ENCODE results near the gene PATL1.
A peak's percentile ranks its signal among the peaks of the same experiment; 100 is the strongest.
"Not testable (repeated sequence)": the region's sequence is repeated elsewhere in the genome, so short reads cannot be mapped to it uniquely, and the experiment has no call there.

The PATL1 gene

DNA sequence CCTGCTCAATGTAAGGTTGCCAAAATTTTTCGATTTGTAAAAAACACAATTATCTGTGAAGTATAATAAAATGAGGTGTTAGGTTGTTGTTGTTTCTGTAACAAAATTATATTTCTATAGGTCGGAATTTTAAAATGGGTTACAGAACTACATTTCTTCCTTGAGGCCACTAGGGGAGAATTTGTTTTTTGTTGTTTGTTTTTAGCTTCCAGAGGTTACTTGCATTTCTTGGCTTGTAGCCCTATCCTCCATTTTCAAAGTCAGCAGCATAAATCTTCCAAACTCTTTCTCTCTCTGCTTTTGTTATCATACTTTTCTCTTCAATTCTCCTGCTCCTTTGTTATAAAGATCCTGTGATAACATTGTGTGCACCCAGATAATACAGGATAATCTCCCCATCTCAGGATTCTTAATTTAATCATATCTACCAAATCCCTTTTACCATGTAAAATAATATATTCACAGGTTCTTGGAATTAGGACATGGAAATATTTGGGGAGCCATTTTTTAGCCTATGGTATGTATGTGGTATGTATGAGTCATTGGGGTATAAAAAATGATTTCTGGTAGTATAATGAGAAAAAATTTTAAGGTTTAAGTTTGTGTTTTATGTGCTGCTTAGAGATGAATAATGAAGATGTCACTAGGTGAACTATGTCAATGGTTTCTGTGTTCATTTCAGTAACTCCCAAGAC lies 9.4 kb upstream of the PATL1 start:
- H3K4me3 ChIP-seq, result no peak overlapping the region
- H3K27ac ChIP-seq, result no peak overlapping the region

- H3K4me3 ChIP-seq, result no peak overlapping the region
- no peak overlapping the region for H3K27ac ChIP-seq
Measured at GRCh38 chr11:59676205-59676604, 7.4 kb upstream of the PATL1 start.

DNA sequence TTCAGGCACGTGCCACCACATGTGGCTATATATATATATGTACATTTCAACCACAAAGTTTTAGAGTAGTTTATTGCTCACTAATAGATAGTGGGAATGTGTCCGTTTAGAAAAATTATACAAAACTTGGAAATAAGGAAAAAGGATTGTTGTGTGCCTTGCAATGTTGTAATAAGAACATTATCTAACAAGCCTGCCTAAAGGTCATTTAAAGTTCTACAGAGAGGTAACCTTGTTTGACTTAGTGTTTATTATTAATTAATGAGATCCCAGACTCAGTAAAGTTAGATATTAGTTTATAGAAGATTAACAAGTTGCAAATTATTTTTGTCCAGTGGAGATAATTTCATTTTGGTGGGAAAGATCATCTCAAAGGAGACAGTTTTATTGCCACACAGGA lies 5.5 kb upstream of the PATL1 start:
- Histone ChIP-seq H3K27ac (no peak overlapping the region), H3K4me3 (no peak overlapping the region)

GRCh38 chr11:59673291-59673690 lies 4.5 kb upstream of the PATL1 start:
- Histone ChIP-seq H3K4me3 (no peak overlapping the region), H3K27ac (no peak overlapping the region)

DNA sequence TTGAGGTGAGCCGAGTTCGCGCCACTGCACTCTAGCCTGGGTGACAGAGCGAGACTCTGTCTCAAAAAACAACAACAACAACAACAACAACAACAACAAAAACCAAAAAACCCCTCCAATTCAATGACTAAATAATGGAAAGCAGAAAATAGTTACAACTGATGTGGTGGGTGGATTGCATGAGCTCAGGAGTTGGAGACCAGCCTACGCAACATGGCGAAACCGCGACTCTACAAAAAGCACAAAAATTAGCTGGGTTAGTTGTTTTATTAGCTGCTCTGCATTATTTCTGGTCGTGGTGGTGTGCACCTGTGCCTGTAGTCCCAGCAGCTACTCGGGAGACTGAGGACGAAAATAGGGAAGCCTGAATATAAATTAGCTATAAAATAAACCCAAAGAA lies 2.6 kb upstream of the PATL1 start:
- no peak overlapping the region for H3K27ac ChIP-seq

DNA sequence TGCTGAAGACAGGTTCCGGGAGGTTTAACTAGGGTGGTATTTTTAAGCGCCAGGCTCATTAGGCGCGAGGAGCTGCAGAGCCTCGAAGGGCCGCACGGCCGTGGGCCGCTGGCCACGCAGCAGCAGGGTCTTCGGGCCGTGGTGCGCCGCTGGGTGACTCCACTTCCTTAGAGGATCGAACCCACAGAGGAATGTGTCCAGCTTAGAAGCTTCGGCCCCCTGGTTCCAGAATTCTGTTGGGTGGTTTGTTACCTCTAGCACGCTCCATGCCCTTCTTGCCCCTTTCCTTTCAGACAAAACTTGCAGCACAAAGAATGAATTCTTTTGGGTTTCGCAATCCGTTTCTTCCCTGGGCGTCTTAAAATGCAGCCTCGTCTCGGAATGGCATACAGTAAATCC lies 773 bp upstream of the PATL1 start:
- Histone ChIP-seq H3K27ac (peak overlapping the region; percentile 70 to 99 (median 96)), H3K4me3 (peak overlapping the region; percentile 77 to 98 (median 95))

More for the DNA sequence above, 2.6 kb upstream of the PATL1 start:
- no peak overlapping the region for H3K4me3 ChIP-seq

DNA sequence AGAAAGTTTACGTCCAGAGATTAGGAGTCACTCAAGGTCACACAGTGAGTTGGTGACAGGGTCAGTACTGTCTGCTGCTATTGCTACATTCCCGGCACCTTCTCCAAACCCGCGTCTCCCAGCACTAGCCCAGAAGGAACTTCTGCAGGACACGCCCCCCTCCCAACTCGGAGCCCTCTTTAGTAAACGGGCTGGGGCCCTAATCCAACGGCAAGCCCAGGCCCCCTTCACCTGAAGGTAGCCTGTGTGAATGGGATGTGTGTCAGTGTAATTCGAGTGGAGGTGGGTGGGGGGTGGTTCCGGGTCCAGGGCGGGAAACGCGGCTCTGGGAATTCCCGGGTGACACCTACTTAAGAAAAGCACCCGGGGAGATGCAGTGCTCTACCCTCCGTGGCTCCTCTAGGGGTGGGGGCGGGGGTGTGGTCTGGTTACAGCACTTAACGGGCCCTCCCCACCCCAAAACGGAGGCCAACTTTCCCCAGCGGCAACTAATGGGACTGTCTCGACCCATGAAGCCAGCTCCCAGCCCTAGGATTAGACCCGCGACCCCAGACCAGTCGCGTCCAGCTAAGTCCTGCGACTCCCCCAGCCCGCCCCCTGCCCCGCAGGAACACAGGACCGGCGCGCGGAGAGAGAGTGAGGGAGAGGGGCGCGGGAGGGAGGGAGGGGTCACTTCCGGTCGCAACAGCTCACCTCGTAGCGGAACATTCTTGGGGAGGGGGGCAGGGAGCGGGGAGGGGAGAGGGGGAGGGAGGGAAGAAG lies 468 bp downstream of the PATL1 start:
- H3K27ac ChIP-seq, result peak overlapping the region; percentile 89 to 99 (median 97)

GRCh38 chr11:59667812-59668187 lies 1.0 kb downstream of the PATL1 start:
- Histone ChIP-seq H3K4me3 (peak overlapping the region; percentile 77 to 98 (median 95)), H3K27ac (peak overlapping the region in 18 of 21 experiments; percentile 89 to 99 (median 96))

More for the DNA sequence above, 468 bp downstream of the PATL1 start:
- peak overlapping the region; percentile 77 to 98 (median 95) for H3K4me3 ChIP-seq

DNA sequence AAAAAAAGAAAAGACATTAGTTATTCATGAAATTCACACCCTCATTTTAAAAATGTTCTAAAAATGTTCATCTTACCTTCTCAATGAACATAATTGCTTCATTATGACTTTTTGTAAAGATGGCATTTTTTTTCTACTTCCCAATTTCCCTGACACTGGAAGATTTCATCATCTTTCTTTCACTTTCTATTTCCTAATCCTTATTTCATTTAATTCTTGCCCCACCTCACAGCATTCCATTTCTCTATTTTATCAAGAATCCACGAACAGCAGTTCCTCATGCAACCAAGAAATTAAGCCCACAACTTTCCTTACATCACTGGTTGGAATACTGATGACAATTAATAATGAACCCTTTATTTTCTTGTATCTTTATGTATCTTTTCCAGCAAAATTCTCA lies 1.9 kb downstream of the PATL1 start:
- Histone ChIP-seq H3K27ac (peak overlapping the region in 5 of 21 experiments; percentile 89 to 99 (median 96)), H3K4me3 (no peak overlapping the region)

- Histone ChIP-seq H3K27ac (no peak overlapping the region), H3K4me3 (no peak overlapping the region)
Measured at GRCh38 chr11:59660621-59661020, 8.2 kb downstream of the PATL1 start.

DNA sequence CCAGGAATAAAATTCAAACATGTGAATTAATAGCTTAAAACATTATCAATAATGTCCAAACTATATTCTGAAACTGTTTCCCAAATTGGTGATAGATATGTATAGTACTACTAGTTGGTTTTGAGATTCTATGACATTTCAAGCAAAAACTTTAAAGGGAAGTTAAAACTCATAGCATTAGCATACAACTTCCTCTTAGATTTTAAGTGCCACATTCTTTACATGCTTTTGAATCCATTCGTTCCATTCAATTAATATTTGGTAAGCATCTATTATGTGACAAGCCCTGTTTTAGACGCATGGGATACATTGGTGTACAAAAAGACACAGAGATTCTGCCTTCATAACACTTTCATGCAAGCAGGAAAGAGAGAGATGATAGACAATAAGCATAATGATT lies 8.9 kb downstream of the PATL1 start:
- Histone ChIP-seq H3K27ac (no peak overlapping the region), H3K4me3 (no peak overlapping the region)

DNA sequence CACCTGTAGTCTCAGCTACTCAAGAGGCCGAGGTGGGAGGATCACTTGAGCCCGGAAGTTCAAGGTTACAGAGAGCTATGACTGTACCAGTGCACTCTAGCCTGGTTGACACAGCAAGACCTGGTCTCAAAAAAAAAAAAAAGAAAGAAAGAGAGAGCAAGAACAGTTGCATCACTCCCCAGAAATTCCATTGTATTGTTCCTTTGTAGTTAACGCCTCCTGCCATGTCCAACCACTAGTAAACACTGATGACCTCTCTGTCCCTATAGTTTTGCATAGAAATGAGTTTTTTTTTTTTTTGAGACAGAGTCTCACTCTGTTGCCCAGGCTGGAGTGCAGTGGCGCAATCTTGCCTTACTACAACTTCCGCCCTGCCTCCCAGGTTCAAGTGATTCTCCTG lies 10.8 kb downstream of the PATL1 start:
- Histone ChIP-seq H3K27ac (no peak overlapping the region), H3K4me3 (no peak overlapping the region)

DNA sequence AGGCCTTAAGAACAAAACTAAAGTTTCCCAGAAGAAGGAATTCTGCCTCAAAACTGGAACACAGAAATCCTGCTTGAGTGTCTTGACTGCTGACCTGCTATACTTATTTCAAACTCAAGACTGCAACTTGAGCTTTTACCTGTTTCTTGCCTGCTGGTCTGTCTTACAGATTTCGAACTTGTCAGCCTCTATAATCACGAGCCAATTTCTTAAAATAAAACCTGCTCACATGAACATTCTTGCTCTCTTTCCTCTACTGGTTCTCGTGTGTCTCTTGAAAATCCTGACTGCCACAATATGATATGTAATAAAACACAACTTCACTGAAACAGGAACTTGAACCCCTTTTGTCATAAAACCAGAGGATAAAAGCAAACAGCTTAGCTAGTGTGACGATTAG lies 13.9 kb downstream of the PATL1 start:
- no peak overlapping the region for H3K4me3 ChIP-seq
- no peak overlapping the region for H3K27ac ChIP-seq

DNA sequence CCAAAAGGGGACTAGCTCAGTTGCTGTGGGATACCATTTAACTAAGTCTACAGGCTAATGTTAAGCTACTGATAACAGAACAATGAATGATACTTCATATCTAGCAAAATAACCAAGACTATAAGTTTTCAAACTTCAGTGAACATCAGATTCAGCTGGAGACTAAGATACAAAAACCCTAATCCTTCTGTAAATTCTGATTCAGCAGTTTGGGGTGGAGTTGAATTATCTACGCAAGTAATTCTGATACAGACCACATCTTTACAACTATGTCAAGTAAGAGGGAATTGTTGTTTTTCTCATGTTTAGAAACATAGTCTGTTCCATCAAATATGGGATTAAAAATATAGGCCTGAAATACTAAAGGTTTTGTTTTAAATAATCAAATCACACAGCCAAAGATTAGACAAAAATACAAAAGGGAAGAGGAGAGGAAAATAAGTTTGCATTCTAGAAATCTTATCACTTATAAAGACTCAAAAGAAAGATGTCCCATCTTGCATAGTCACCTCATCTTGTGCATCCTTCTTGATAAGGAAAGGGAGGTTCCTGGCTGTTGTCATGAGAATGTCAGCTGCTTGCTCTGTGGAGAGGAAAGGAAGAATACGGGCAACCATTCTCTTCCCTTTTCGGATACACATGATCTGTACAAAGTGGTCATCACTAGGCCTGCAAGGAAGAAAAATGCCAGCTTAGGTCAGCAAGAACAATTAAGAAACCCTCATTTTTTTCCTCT lies 21.4 kb downstream of the PATL1 start:
- Histone ChIP-seq H3K27ac (no peak overlapping the region), H3K4me3 (no peak overlapping the region)

DNA sequence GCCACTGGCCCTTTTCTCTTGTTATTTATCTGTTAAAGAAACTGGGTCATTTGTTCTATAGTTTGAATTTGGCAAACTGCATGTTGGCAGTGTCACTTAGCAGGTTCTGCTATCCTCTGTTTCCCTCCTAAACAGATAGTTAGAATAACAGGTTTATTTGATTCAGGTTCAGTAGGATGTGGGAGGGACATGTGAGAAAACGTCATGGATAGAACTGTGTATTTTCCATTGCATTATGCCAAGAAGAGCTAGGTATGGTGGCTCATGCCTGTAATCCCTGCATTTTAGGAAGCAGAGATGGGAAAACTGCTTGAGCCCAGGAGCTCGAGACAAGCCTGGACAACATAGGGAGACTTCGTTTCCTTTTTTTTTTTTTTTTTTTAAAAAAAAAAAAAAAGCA lies 24.3 kb downstream of the PATL1 start:
- no peak overlapping the region for H3K4me3 ChIP-seq
- H3K27ac ChIP-seq, result no peak overlapping the region

- Histone ChIP-seq H3K4me3 (no peak overlapping the region), H3K27ac (no peak overlapping the region)
Measured at GRCh38 chr11:59643390-59643789, 25.4 kb downstream of the PATL1 start.

- H3K4me3 ChIP-seq, result no peak overlapping the region
- no peak overlapping the region for H3K27ac ChIP-seq
Measured at GRCh38 chr11:59641156-59641555, 27.7 kb downstream of the PATL1 start.

- H3K4me3 ChIP-seq, result no peak overlapping the region
- no peak overlapping the region for H3K27ac ChIP-seq
Measured at GRCh38 chr11:59630493-59630892, 38.3 kb downstream of the PATL1 start.

DNA sequence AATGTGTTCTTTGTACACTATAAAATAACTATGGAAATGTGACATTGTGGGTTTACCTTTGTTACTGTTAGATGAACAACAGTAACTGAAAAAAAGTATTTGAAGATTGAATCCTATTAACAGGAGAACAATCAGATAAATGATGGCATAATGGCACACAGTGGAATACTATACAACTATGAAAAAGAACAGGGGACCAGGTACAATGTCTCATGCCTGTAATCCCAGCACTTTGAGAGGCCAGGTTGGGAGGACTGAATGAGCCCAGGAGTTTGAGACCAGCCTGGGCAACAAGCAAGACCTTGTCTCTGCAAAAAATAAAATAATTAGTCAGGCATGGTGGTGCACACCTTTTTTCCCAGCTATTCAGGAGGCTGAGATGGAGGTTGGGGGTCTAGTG lies 38.8 kb downstream of the PATL1 start:
- Histone ChIP-seq H3K27ac (no peak overlapping the region), H3K4me3 (no peak overlapping the region)

GRCh38 chr11:59626969-59627368 lies 41.9 kb downstream of the PATL1 start:
- not testable (repeated sequence) for H3K4me3 ChIP-seq, H3K27ac ChIP-seq

DNA sequence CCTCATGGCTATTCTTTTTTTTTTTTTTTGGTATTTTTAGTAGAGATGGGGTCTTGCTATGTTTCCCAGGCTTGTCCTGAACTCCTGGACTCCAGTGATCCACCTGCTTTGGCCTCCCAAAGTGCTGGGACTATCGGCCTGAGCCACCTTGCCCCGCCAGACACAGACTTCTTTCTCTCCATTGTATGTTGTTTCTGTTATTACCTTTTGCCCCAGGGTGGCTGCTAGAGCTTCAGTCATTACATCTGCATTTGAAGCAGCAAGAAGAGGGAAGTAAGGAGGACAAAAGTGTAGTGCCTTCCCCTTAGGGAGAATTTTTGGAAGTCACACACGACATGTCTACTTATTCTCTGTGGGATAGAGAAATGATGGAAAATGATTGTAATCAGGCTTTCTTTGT lies 43.1 kb downstream of the PATL1 start:
- Histone ChIP-seq H3K27ac (no peak overlapping the region), H3K4me3 (no peak overlapping the region)
